Heart right ventricle (tissue), 16 donors: Measurements from ENCODE around the gene DGKI. TPM values are rescaled to one million over a fixed set of nuclear protein-coding genes. Genes with fewer than 3 reads are reported as not detected.

Experiments used
- ATAC-seq, 8 donors: fragments of 200-7000 bp; cut with Tn5 transposase; one replicate each; pipeline ENCODE4 v1.9.1; 2020; ENCODE audit warnings: mild to moderate bottlenecking in 8 of 8, moderate library complexity in 8 of 8, moderate number of reproducible peaks in 1 of 8
- DNase-seq, 2 donors: peaks; one replicate each; pipeline ENCODE4 v3.0.0-alpha.2; 2020
- H3K27ac ChIP-seq, 10 donors: fragments of 200-600 bp; sonication (generic) in 2 of 10; one replicate each; pipeline versions ENCODE4 v1.5.0 to v1.8.0; 2020 to 2022; ENCODE audit warnings: mild to moderate bottlenecking in 3 of 10
- H3K27me3 ChIP-seq, 7 donors: fragments of 200-600 bp; one replicate each; pipeline ENCODE4 v1.8.0; 2021 to 2022; ENCODE audit warnings: mild to moderate bottlenecking in 2 of 7
- H3K36me3 ChIP-seq, 9 donors: fragments of 200-600 bp; sonication (generic) in 1 of 9; one replicate each; pipeline versions ENCODE4 v1.5.0 to v1.8.0; 2020 to 2022; ENCODE audit warnings: mild to moderate bottlenecking in 2 of 9
- H3K4me1 ChIP-seq, 9 donors: fragments of 200-600 bp; sonication (generic) in 1 of 9; one replicate each; pipeline versions ENCODE4 v1.5.0 to v1.8.0; 2020 to 2022; ENCODE audit warnings: mild to moderate bottlenecking in 4 of 9
- H3K4me3 ChIP-seq, 10 donors: fragments of 200-600 bp; sonication (generic) in 2 of 10; one replicate each; pipeline versions ENCODE4 v1.5.0 to v1.8.0; 2020 to 2022; ENCODE audit warnings: mild to moderate bottlenecking in 7 of 10, moderate library complexity in 2 of 10
- H3K9me3 ChIP-seq, 11 donors: fragments of 200-600 bp in 10 of 11; sonication (generic) in 2 of 11; one replicate each; pipeline versions ENCODE4 v1.5.0 to v1.8.0; 2013 to 2022; ENCODE audit warnings: mild to moderate bottlenecking in 2 of 11, control low read depth in 1 of 11, moderate library complexity in 1 of 11
- WGBS, 2 donors: extraction: QIAGEN DNeasy Blood & Tissue Kit; methylation state at CpG; one replicate each; pipeline ENCODE4 v1.1.7; 2013; ENCODE audit warnings: inconsistent platforms in 1 of 2; 5-methylcytosine and 5-hydroxymethylcytosine counted together
- intact Hi-C, 10 donors: fragments of 100-400 bp; cut with DNase I; formaldehyde crosslinking; loops; one replicate each; pipeline versions ENCODE4 v1.11.1 to v1.14.2; 2022
- polyA plus RNA-seq, 2 donors: library from polyadenylated mRNA; stranded (reverse); fragments of 200-250 nt; gene quantifications; one replicate each; pipeline ENCODE4 v1.2.3, GENCODE V29; 2013
- total RNA-seq, 10 donors: library from RNA; stranded (reverse); fragmentation: NEBNext Ultra II Directional in 3 of 10; extraction: Animal tissue kit (Norgen Biotek cat#: 25700) in 3 of 10; gene quantifications; one replicate each; pipeline versions ENCODE4 v1.2.1 to v1.2.4, GENCODE V29; 2021 to 2023
- TF ChIP-seq, protein P1 (sequence below), 9 donors: fragments of 200-600 bp; sonication (generic) in 2 of 9; IDR thresholded peaks; one replicate each; pipeline versions ENCODE4 v1.5.0 to v1.8.0; 2021 to 2022; ENCODE audit warnings: antibody characterized with exemption in 9 of 9, mild to moderate bottlenecking in 5 of 9, moderate library complexity in 1 of 9
- donor health status: Arrhythmogenic right ventricular cardiomyopathy.
- donor health status: ischemic (EF 13 %, LVEDD 7.1; RV severe dilation, severe dysfunction).
- donor health status: healthy with polysubstance abuse.
- donor health status: DM: no; HTN: yes; CAD: no.
- donor health status: DM: no; HTN: no; CAD: no.
- donor health status: ischemic (EF 25% LVEDD 6.9; RV normal size, moderate dysfunction).
- donor health status: ischemic (EF 25% LVEDD 5.7; RV mildly dilated, moderate dysfunction).
- donor health status: healthy.
- donor health status: DM: yes; HTN: yes; CAD: no.
- donor health status: Ischemic cardiomyopathy.
- donor health status: ischemic (EF 35%, LVEDD 5.7; RV mildly dilated, moderate dysfunction).
- donor health status: nonischemic (EF 11% LVEDD 7.7; RV severe dilation, severe dysfunction).
- donor health status: DM: yes; HTN: yes; CAD: no.
- donor health status: PGD.
- donor health status: ischemic (EF 29% LVEDD 5.4; RV normal size, mild dysfunction).
- donor health status: nonischemic (EF 23%, LVEDD 6.1; RV moderate dilation, normal function).

DGKI gene
- total and polyA plus RNA-seq, 12 donors: 0.16 to 2.6 (median 1.2) TPM

DNA sequence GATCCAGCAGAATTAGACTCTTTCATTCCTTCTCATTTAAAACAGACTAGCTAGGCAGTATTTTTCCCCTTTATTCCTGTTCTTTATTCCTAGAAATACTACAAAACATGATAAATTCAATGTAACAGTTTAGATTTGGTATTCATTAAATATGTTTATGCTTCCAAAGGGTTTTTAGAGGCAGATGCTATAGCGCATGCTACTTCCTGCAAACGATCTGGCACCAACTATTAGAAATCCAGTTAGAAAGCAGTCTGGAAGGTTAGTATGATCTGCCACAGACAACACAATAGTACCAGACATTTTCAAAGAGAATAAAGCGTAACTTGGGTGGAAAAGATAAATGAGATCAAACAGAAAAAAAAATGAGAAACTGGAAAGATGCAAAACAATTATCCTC lies 439.7 kb downstream of the DGKI start:
- Histone ChIP-seq H3K27ac (no peak overlapping the region), H3K4me1 (no peaks in the 10 kb centered on the region), H3K9me3 (no peaks in the 10 kb centered on the region), H3K36me3 (no peaks in the 10 kb centered on the region), H3K4me3 (no peak overlapping the region), H3K27me3 (no peaks in the 10 kb centered on the region)
- TF ChIP-seq, protein P1, sequence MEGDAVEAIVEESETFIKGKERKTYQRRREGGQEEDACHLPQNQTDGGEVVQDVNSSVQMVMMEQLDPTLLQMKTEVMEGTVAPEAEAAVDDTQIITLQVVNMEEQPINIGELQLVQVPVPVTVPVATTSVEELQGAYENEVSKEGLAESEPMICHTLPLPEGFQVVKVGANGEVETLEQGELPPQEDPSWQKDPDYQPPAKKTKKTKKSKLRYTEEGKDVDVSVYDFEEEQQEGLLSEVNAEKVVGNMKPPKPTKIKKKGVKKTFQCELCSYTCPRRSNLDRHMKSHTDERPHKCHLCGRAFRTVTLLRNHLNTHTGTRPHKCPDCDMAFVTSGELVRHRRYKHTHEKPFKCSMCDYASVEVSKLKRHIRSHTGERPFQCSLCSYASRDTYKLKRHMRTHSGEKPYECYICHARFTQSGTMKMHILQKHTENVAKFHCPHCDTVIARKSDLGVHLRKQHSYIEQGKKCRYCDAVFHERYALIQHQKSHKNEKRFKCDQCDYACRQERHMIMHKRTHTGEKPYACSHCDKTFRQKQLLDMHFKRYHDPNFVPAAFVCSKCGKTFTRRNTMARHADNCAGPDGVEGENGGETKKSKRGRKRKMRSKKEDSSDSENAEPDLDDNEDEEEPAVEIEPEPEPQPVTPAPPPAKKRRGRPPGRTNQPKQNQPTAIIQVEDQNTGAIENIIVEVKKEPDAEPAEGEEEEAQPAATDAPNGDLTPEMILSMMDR (IDR thresholded peaks at IDR 0.05): no peak
- DNase-seq: no peak
- 88 to 89% methylated on average over 3 of the region's 3 CpGs for WGBS, 2 donors
- no peak for ATAC-seq
- intact Hi-C loops: no loop called here

DNA sequence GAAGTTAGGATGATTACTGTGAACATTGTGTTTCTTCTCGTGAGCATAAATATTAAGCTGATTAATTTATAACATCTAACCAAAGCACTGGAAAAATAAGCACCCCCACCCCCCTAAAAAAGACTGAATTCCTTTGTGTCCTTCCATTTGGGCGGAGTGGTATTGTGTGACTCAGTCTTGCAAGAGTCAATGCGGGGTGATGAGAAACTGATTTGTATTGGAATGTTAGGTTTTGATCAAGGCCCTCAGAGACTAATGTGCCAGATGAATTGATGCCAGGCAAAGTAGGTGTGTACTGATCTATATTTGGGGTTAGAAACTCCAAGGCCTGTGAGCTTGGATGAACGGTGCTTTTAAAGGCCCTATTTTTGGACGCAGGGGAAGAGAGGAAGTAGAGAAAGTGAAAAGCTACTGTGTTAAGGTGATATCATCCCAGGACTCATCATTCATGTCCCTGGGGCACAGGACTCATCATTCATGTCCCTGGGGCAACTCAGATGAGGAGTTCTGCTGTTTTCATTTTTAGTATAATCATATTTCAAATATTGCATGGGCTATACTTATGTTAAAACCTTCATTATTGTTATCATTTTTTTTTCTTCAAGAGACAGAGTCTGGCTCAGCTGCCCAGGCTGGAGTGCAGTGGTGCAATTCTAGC lies 442.0 kb downstream of the DGKI start:
- Histone ChIP-seq H3K36me3 (no peaks in the 10 kb centered on the region), H3K27ac (no peak overlapping the region), H3K4me3 (no peak overlapping the region), H3K4me1 (no peaks in the 10 kb centered on the region), H3K9me3 (no peaks in the 10 kb centered on the region), H3K27me3 (no peaks in the 10 kb centered on the region)
- ATAC-seq (no peak), DNase-seq (no peak)
- TF ChIP-seq, protein P1 (IDR thresholded peaks at IDR 0.05): no peak
- intact Hi-C loops: no loop called here
- 65 to 67% methylated on average over 5 of the region's 5 CpGs for WGBS, 2 donors

DNA sequence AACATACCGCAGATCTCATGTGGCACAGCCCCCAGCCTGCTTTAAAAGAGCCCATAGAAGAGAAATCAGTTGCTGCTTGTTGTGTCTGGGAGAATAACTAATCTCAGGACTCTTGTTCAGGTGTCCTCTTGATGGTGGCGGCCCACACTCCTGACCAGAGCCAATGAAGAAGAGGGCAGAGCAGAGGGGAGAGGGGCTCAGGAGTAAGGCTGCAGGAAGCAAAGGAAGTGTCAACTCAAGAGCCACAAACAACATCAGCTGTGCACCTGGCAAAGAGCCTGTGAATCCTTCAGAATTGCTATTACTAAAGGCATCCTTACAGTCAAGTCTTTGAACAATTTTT lies 443.4 kb downstream of the DGKI start:
- no peak overlapping the region for H3K4me3 ChIP-seq
- H3K4me1 ChIP-seq: no peaks in the 10 kb centered on the region
- no peak overlapping the region for H3K27ac ChIP-seq
- ATAC-seq (no peak), DNase-seq (no peak)
- no peaks in the 10 kb centered on the region for H3K9me3 ChIP-seq
- 64 to 73% methylated on average over 2 of the region's 2 CpGs for WGBS, 2 donors
- intact Hi-C loops: no loop called here
- no peaks in the 10 kb centered on the region for H3K27me3 ChIP-seq
- H3K36me3 ChIP-seq: no peaks in the 10 kb centered on the region
- TF ChIP-seq, protein P1 (IDR thresholded peaks at IDR 0.05): no peak

DNA sequence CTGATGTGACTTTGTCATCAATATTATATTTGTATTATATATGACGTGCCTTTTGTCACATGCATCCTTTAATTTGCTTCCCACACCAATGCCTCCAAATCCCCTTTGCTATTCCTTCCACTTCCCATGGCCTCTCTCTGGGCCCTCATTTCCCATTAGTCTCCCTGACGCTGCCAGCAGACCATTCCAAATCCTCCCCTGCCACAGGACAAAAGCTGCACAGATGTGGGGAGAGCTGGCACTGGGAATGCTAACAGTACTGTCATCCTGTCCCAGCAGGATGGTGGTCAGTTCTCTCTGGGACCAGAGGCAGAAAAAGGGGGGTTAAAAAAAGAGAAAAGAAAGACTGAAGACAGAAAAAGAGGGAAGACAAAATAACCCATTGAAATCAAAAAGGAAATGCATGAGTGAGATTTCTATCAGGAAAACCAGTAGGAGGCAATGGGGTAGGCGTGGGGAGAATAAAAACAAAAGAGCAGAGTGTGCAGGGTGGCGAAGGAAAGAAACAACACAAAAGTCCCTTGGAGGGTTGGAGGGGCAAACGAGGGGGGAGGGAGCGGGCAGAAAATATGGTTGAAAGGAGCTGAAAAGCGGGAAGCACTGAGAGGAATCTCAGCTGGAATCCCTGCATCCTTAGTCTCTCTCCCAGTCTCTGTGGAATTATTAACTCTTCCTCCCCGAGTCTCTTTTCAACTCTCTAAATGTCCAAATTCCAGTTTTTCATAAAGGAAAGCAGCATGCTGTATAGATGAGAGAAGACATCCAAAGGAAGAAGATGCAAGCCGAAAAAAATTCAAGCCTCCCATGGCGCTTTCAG lies 444.0 kb downstream of the DGKI start:
- no peak overlapping the region for H3K27ac ChIP-seq
- H3K36me3 ChIP-seq: no peaks in the 10 kb centered on the region
- ATAC-seq: no peak
- DNase-seq: no peak
- no peaks in the 10 kb centered on the region for H3K4me1 ChIP-seq
- no peaks in the 10 kb centered on the region for H3K27me3 ChIP-seq
- 48 to 54% methylated on average over 10 of the region's 10 CpGs for WGBS, 2 donors
- no peak overlapping the region for H3K4me3 ChIP-seq
- intact Hi-C loops: no loop called here
- H3K9me3 ChIP-seq: no peaks in the 10 kb centered on the region
- TF ChIP-seq, protein P1 (IDR thresholded peaks at IDR 0.05): no peak
